K562 (cell line): Measurements from ENCODE around the gene PLEKHN1. TPM values are rescaled to one million over a fixed set of nuclear protein-coding genes. Genes with fewer than 3 reads are reported as not detected.

Experiments
- ATAC-seq: fragments of 200-7000 bp; cut with Tn5 transposase; 3 replicates; pipeline ENCODE4 v1.9.1; 2020; ENCODE audit warnings: moderate library complexity
- BruUV-seq: library from RNA; stranded (reverse); fragments of 400-500 nt; replicated peaks from 2 replicates; lab custom pipeline; 2021; lab: Mats Ljungman, UMichigan
- CTCF ChIA-PET: fragments of 300-600 bp; formaldehyde crosslinking; extraction: SDS; loops from one replicate; lab custom pipeline; 2021; ENCODE audit warnings: low intra/inter-chr PET ratio; lab: Yijun Ruan, JAX
- POLR2A ChIA-PET: fragments of 300-600, 350-650 bp; sonication (Branson Sonifier 250); formaldehyde crosslinking; extraction: SDS; loops from one replicate; lab custom pipeline; 2021; ENCODE audit warnings: antibody characterized with exemption, inconsistent platforms; lab: Yijun Ruan, JAX
- DNase-seq, 4 experiments: peaks; one replicate each; pipeline versions ENCODE4 v3.0.0 to v3.0.0-alpha.2; 2011 to 2018; ENCODE audit warnings: low spot score in 3 of 4, mixed read lengths in 3 of 4; ENCODE audit errors: extremely low read depth in 1 of 4
- FAIRE-seq: peaks from 2 replicates; lab custom pipeline; 2011; peaks lifted over from hg19 to GRCh38; lab: Jason Lieb, UNC
- H2AFZ ChIP-seq: 2 replicates; pipeline ENCODE4 v1.6.0; 2011; ENCODE audit warnings: low read depth, low read length, control low read depth, inconsistent platforms
- H3K27ac ChIP-seq: fragments of 200-600 bp; 3 replicates; pipeline ENCODE4 v1.8.0; 2011; ENCODE audit warnings: low read depth, mild to moderate bottlenecking, control low read depth, inconsistent platforms, low read length, moderate library complexity, mixed read lengths; ENCODE audit errors: extremely low read depth
- H3K27me3 ChIP-seq, 2 experiments: fragments of 300-600 bp in 1 of 2; 2 replicates in 1 of 2; 3 replicates in 1 of 2; pipeline versions ENCODE4 v1.6.0 to v1.8.0; 2011; ENCODE audit warnings: inconsistent platforms in 2 of 2, low read length in 2 of 2, mild to moderate bottlenecking in 1 of 2, mixed read lengths in 1 of 2, moderate library complexity in 1 of 2; ENCODE audit not compliant: control insufficient read depth in 2 of 2, insufficient read depth in 2 of 2
- H3K36me3 ChIP-seq: fragments of 300-600 bp; 3 replicates; pipeline ENCODE4 v1.8.0; 2011; ENCODE audit warnings: mild to moderate bottlenecking, low read length, inconsistent platforms; ENCODE audit not compliant: control insufficient read depth, insufficient read depth
- H3K4me1 ChIP-seq, 2 experiments: fragments of 200-600 bp in 1 of 2; replicated peaks in 1 of 2; 2 replicates in 1 of 2; 3 replicates in 1 of 2; pipeline versions ENCODE4 v1.5.1 to v1.8.0; 2011; ENCODE audit warnings: inconsistent platforms in 2 of 2, low read length in 2 of 2, mild to moderate bottlenecking in 1 of 2, mixed read lengths in 1 of 2, moderate library complexity in 1 of 2; ENCODE audit not compliant: control insufficient read depth in 2 of 2, insufficient read depth in 2 of 2
- H3K4me2 ChIP-seq: 2 replicates; pipeline ENCODE4 v1.6.1; 2011; ENCODE audit warnings: low read length, control low read depth, inconsistent platforms, mixed read lengths; ENCODE audit not compliant: insufficient read depth
- H3K4me3 ChIP-seq: fragments of 200-600 bp; sonication (generic), shearing (Covaris generic); 2 replicates; pipeline ENCODE4 v1.5.1; 2016; ENCODE audit warnings: control low read depth, inconsistent platforms
- H3K79me2 ChIP-seq: fragments of 200-600 bp; 3 replicates; pipeline ENCODE4 v1.8.0; 2011; ENCODE audit warnings: low read length, inconsistent platforms; ENCODE audit not compliant: control insufficient read depth, insufficient read depth
- H3K9ac ChIP-seq, 2 experiments: 2 replicates each; pipeline versions ENCODE4 v1.6.0 to v1.6.1; 2011; ENCODE audit warnings: low read depth in 2 of 2, low read length in 2 of 2, control low read depth in 1 of 2, inconsistent platforms in 1 of 2, mild to moderate bottlenecking in 1 of 2, mixed read lengths in 1 of 2; ENCODE audit not compliant: insufficient read depth in 1 of 2
- H3K9me1 ChIP-seq: one replicate; pipeline ENCODE4 v1.6.0; 2011; ENCODE audit warnings: inconsistent platforms, mild to moderate bottlenecking, low read length, moderate library complexity; ENCODE audit not compliant: control insufficient read depth, insufficient read depth
- H3K9me3 ChIP-seq: replicated peaks from 2 replicates; pipeline ENCODE4 v1.5.1; 2011; ENCODE audit warnings: low read depth, low read length, inconsistent platforms; ENCODE audit not compliant: control insufficient read depth, insufficient read depth
- H4K20me1 ChIP-seq: replicated peaks from 2 replicates; pipeline ENCODE4 v1.6.1; 2011; ENCODE audit warnings: low read length, inconsistent platforms, mixed read lengths; ENCODE audit not compliant: control insufficient read depth, insufficient read depth
- ARID4B ChIP-seq: sonication (generic); formaldehyde crosslinking; IDR thresholded peaks from 2 replicates; pipeline ENCODE4 v1.8.0; 2022; ENCODE audit warnings: mild to moderate bottlenecking, missing genetic modification reagents
- CREB1 ChIP-seq, 2 experiments: sonication (generic) in 1 of 2; formaldehyde crosslinking in 1 of 2; IDR thresholded peaks; 2 replicates each; pipeline versions ENCODE4 v1.6.1 to v1.8.0; 2012 to 2022; ENCODE audit warnings: inconsistent platforms in 1 of 2, mild to moderate bottlenecking in 1 of 2, missing genetic modification reagents in 1 of 2, moderate library complexity in 1 of 2
- E2F6 ChIP-seq, 2 experiments: IDR thresholded peaks; 2 replicates each; pipeline ENCODE4 v1.6.1; 2011; ENCODE audit warnings: borderline replicate concordance in 1 of 2, control low read depth in 1 of 2, low read depth in 1 of 2, low read length in 1 of 2, mild to moderate bottlenecking in 1 of 2, mixed read lengths in 1 of 2, moderate library complexity in 1 of 2; ENCODE audit not compliant: insufficient read depth in 1 of 2, insufficient read length in 1 of 2, poor library complexity in 1 of 2, severe bottlenecking in 1 of 2; ENCODE audit errors: extremely low read depth in 1 of 2
- FOSL1 ChIP-seq: fragments of 200-800 bp; sonication (Bioruptor generic); conservative IDR thresholded peaks from 2 replicates; pipeline ENCODE4 v1.6.1; 2016; ENCODE audit warnings: missing genetic modification characterization, missing compliant biosample characterization
- FOXP1 ChIP-seq: sonication (generic); formaldehyde crosslinking; IDR thresholded peaks from 2 replicates; pipeline ENCODE4 v1.8.0; 2022; ENCODE audit warnings: mild to moderate bottlenecking, missing genetic modification reagents
- GABPB1 ChIP-seq: sonication (generic); formaldehyde crosslinking; IDR thresholded peaks from 2 replicates; pipeline ENCODE4 v1.8.0; 2022; ENCODE audit warnings: mild to moderate bottlenecking, missing genetic modification reagents
- MAX ChIP-seq: sonication (generic); formaldehyde crosslinking; IDR thresholded peaks from 2 replicates; pipeline ENCODE4 v1.9.0; 2022; ENCODE audit warnings: mild to moderate bottlenecking, missing genetic modification reagents
- TFAP4 ChIP-seq: sonication (generic); formaldehyde crosslinking; IDR thresholded peaks from 2 replicates; pipeline ENCODE4 v1.8.0; 2022; ENCODE audit warnings: missing genetic modification reagents, mild to moderate bottlenecking, moderate library complexity, borderline replicate concordance
- THAP7 ChIP-seq: fragments of 250-450 bp; sonication (Bioruptor Pico); IDR thresholded peaks from 2 replicates; pipeline ENCODE4 v1.5.0; 2021
- ZBTB33 ChIP-seq: sonication (generic); formaldehyde crosslinking; IDR thresholded peaks from 2 replicates; pipeline ENCODE4 v1.8.1; 2023; ENCODE audit warnings: mild to moderate bottlenecking, missing genetic modification reagents
- WGBS: fragments of 100-300 bp; shearing (Covaris generic); methylation state at CpG from one replicate; pipeline ENCODE4 v1.1.6; 2016; ENCODE audit warnings: low coverage, mixed read lengths; ENCODE audit not compliant: insufficient coverage; ENCODE audit errors: missing lambda C conversion rate; 5-methylcytosine and 5-hydroxymethylcytosine counted together
- in situ Hi-C: fragments of 300-500 bp; cut with MboI; formaldehyde crosslinking; loops from 4 replicates; pipeline ENCODE4 v1.15.0; 2018; ENCODE audit warnings: inconsistent platforms, mixed read lengths
- intact Hi-C: fragments of 100-400 bp; cut with micrococcal nuclease; formaldehyde crosslinking; loops from 2 replicates; pipeline ENCODE4 v1.14.2; 2022
- polyA plus RNA-seq, 8 experiments: library from polyadenylated mRNA; depleted of rRNA in 4 of 8; stranded (reverse) in 5 of 8; unstranded in 3 of 8; fragments of >200 nt; fragmentation: Nextera tagmentation in 2 of 8; fragmentation: Illumina TruSeq in 1 of 8; extraction: Ambion mirVana in 2 of 8; extraction: Trizol in 1 of 8; gene quantifications; 2 replicates each; pipeline versions ENCODE4 v1.2.1 to v1.2.3, GENCODE V29; 2011 to 2014; ENCODE audit warnings: inconsistent platforms in 1 of 8, missing spikeins in 1 of 8
- total RNA-seq, 7 experiments: library from RNA; depleted of rRNA in 6 of 7; stranded (reverse); fragments of >200 nt in 6 of 7; fragmentation: Illumina TruSeq in 2 of 7; extraction: Trizol in 2 of 7; gene quantifications; 2 replicates each; pipeline versions ENCODE4 v1.2.1 to v1.2.3, GENCODE V29; 2011 to 2021; ENCODE audit warnings: low replicate concordance in 1 of 7

PLEKHN1 gene
- total and polyA plus RNA-seq, 9 of the 15 experiments (the other 6 are each of a cell fraction or from before 2014, with no cell fraction given), result 0.07 to 1.5 (median 0.13) TPM; not detected in 2

- H2AFZ ChIP-seq, result no peak overlapping the region
- H3K4me1 ChIP-seq, result peaks cover 29 to 81% of the 10 kb centered on the region in 2 experiments
- POLR2A ChIA-PET, result interaction anchor here (0.6 to 1.1 kb wide), 3 partner anchors 8 to 19 kb away, joined by 3 to 6 read pairs (median 4); partner anchors contain the start of gene ISG15
- H3K9ac ChIP-seq, result peak overlapping the region in 1 of 2 experiments; percentile 99; a peak in 2 of 4 replicates
- peaks cover 40% of the 10 kb centered on the region for H3K79me2 ChIP-seq
- no peak for ATAC-seq
- H4K20me1 ChIP-seq, result peaks cover 17% of the 10 kb centered on the region
- peaks cover 49% of the 10 kb centered on the region; the same call in 1 of the 3 replicates for H3K36me3 ChIP-seq
- 0 out of 3 replicates have a peak overlapping the region, but pooled peaks have one; percentile 34 for H3K27ac ChIP-seq
- H3K27me3 ChIP-seq, result no peaks in the 10 kb centered on the region
- peaks cover 12% of the 10 kb centered on the region for H3K9me1 ChIP-seq
- WGBS, result 76% methylated on average over 10 of the region's 10 CpGs
- peak overlapping the region; percentile 76; the same call in 1 of the 2 replicates for H3K4me3 ChIP-seq
- peak in 1 of 4 experiments; percentile 28 for DNase-seq
- H3K9me3 ChIP-seq, result no peaks in the 10 kb centered on the region
- BruUV-seq, result no TSS peak
- in situ Hi-C loops, result no loop called here
- no peak overlapping the region for H3K4me2 ChIP-seq
- FAIRE-seq, result no peak
- CTCF ChIA-PET, result no interaction called here
- intact Hi-C loops, result loop anchor here (5.0 kb wide), 1 partner anchor 40 kb away; no protein-coding TSS in a partner anchor
- TF ChIP-seq MAX (CRISPR knock-in tag), result peak; percentile 69
- TF ChIP-seq TFAP4 (CRISPR knock-in tag), result peak; percentile 34; the same call in 1 of the 2 replicates
- TF ChIP-seq ARID4B (CRISPR knock-in tag), result 0 out of 2 replicates have a peak, but pooled peaks have one; percentile 46
- TF ChIP-seq FOSL1 (tag), result peak; percentile 41; the same call in 1 of the 2 replicates
- no peak for TF ChIP-seq THAP7 (CRISPR knock-in tag)
- TF ChIP-seq FOXP1 (CRISPR knock-in tag), result 0 out of 2 replicates have a peak, but pooled peaks have one; percentile 29
- TF ChIP-seq E2F6 (IDR thresholded peaks at IDR 0.05; ENCODE audit: borderline replicate concordance in 1 of 2, extremely low read depth in 1 of 2, insufficient read depth in 1 of 2, insufficient read length in 1 of 2, low read depth in 1 of 2, low read length in 1 of 2, poor library complexity in 1 of 2, severe bottlenecking in 1 of 2), result no peak
- no peak for TF ChIP-seq CREB1 (IDR thresholded peaks at IDR 0.05)
- 0 out of 2 replicates have a peak, but pooled peaks have one; percentile 29 for TF ChIP-seq CREB1 (CRISPR knock-in tag; IDR thresholded peaks at IDR 0.05)
- peak; percentile 95 for TF ChIP-seq ZBTB33 (CRISPR knock-in tag)
- TF ChIP-seq GABPB1 (CRISPR knock-in tag), result 0 out of 2 replicates have a peak, but pooled peaks have one; percentile 27
These were observed 55.6 kb downstream of the PLEKHN1 start for GRCh38 chr1:1021920-1022259.
